HepG2 (cell line): ENCODE measurements around the gene ZMIZ1. TPM values are rescaled to one million over a fixed set of nuclear protein-coding genes. Genes with fewer than 3 reads are reported as not detected.

Experiments
- ATAC-seq: fragments of 200-7000 bp; cut with Tn5 transposase; 3 replicates; pipeline ENCODE4 v1.9.1; 2020; ENCODE audit warnings: mild to moderate bottlenecking, moderate library complexity
- BruUV-seq: library from RNA; stranded (reverse); fragments of 400-500 nt; replicated peaks from 2 replicates; lab custom pipeline; 2021; lab: Mats Ljungman, UMichigan
- CTCF ChIA-PET: fragments of 300-600 bp; formaldehyde crosslinking; extraction: SDS; loops from one replicate; lab custom pipeline; 2021; ENCODE audit warnings: low total read pairs, inconsistent platforms, low intra/inter-chr PET ratio; lab: Yijun Ruan, JAX
- POLR2A ChIA-PET: fragments of 350-600 bp; sonication (Branson Sonifier 250); formaldehyde crosslinking; loops from one replicate; lab custom pipeline; 2020; ENCODE audit warnings: antibody characterized with exemption, inconsistent platforms; lab: Yijun Ruan, JAX
- DNase-seq: peaks from one replicate; pipeline ENCODE4 v3.0.0-alpha.2; 2015; ENCODE audit warnings: low spot score
- FAIRE-seq: peaks from 3 replicates; lab custom pipeline; 2011; peaks lifted over from hg19 to GRCh38; lab: Jason Lieb, UNC
- H2AFZ ChIP-seq: one replicate; pipeline ENCODE4 v1.6.1; 2011; ENCODE audit warnings: low read length, inconsistent platforms
- H3K27ac ChIP-seq: fragments of 300-600 bp; 3 replicates; pipeline ENCODE4 v1.8.0; 2011; ENCODE audit warnings: mixed run types, mild to moderate bottlenecking, mixed read lengths, low read length, inconsistent platforms; ENCODE audit not compliant: insufficient read depth; ENCODE audit errors: extremely low read length
- H3K27me3 ChIP-seq, 2 experiments: fragments of 200-600 bp in 1 of 2; 2 replicates in 1 of 2; 3 replicates in 1 of 2; pipeline versions ENCODE4 v1.6.0 to v1.8.0; 2011; ENCODE audit warnings: low read length in 2 of 2, mild to moderate bottlenecking in 2 of 2, moderate library complexity in 2 of 2, inconsistent platforms in 1 of 2; ENCODE audit not compliant: insufficient read depth in 2 of 2, control insufficient read depth in 1 of 2
- H3K36me3 ChIP-seq, 2 experiments: fragments of 200-600 bp in 1 of 2; replicated peaks in 1 of 2; 2 replicates in 1 of 2; 3 replicates in 1 of 2; pipeline versions ENCODE4 v1.5.1 to v1.8.0; 2011; ENCODE audit warnings: low read length in 2 of 2, inconsistent platforms in 1 of 2; ENCODE audit not compliant: insufficient read depth in 2 of 2, control insufficient read depth in 1 of 2
- H3K4me1 ChIP-seq: 2 replicates; pipeline ENCODE4 v1.5.1; 2012; ENCODE audit warnings: low read length, inconsistent platforms; ENCODE audit not compliant: insufficient read depth
- H3K4me2 ChIP-seq: 2 replicates; pipeline ENCODE4 v1.6.0; 2011; ENCODE audit warnings: low read depth, low read length, inconsistent platforms
- H3K4me3 ChIP-seq, 3 experiments: fragments of 200-600 bp in 1 of 3; sonication (generic), shearing (Covaris generic) in 1 of 3; replicated peaks in 1 of 3; 2 replicates each; pipeline ENCODE4 v1.5.1; 2011 to 2016; ENCODE audit warnings: low read length in 3 of 3, inconsistent platforms in 2 of 3, low read depth in 2 of 3, mild to moderate bottlenecking in 2 of 3, control low read depth in 1 of 3, mixed read lengths in 1 of 3; ENCODE audit not compliant: insufficient read depth in 1 of 3
- H3K79me2 ChIP-seq: one replicate; pipeline ENCODE4 v1.6.1; 2011; ENCODE audit warnings: low read length, inconsistent platforms; ENCODE audit not compliant: insufficient read depth
- H3K9ac ChIP-seq: 2 replicates; pipeline ENCODE4 v1.6.0; 2011; ENCODE audit warnings: mild to moderate bottlenecking, low read depth, low read length, inconsistent platforms; ENCODE audit not compliant: insufficient read depth
- H3K9me3 ChIP-seq: 2 replicates; pipeline ENCODE4 v1.5.1; 2012; ENCODE audit warnings: mild to moderate bottlenecking, low read length
- H4K20me1 ChIP-seq: 2 replicates; pipeline ENCODE4 v1.6.0; 2011; ENCODE audit warnings: inconsistent platforms, mild to moderate bottlenecking, low read length, moderate library complexity; ENCODE audit not compliant: insufficient read depth
- CCAR2 ChIP-seq: fragments of 200-400 bp; formaldehyde crosslinking; optimal IDR thresholded peaks from 2 replicates; pipeline ENCODE3; 2018; ENCODE audit warnings: low read depth, mild to moderate bottlenecking, low read length, moderate library complexity
- E2F1 ChIP-seq: sonication (generic); formaldehyde crosslinking; IDR thresholded peaks from 2 replicates; pipeline ENCODE4 v1.5.0; 2020; ENCODE audit warnings: missing genetic modification reagents
- FOXK1 ChIP-seq: sonication (generic); formaldehyde crosslinking; IDR thresholded peaks from 2 replicates; pipeline ENCODE4 v1.4.0; 2020; ENCODE audit warnings: low read depth, missing genetic modification reagents, borderline replicate concordance
- PRMT3 ChIP-seq: sonication (generic); formaldehyde crosslinking; IDR thresholded peaks from 2 replicates; pipeline ENCODE4 v1.8.1; 2022; ENCODE audit warnings: low read depth, mild to moderate bottlenecking, moderate library complexity, missing genetic modification reagents, borderline replicate concordance
- RBM39 ChIP-seq: fragments of 200-400 bp; formaldehyde crosslinking; IDR thresholded peaks from one replicate; pipeline ENCODE4 v1.6.1; 2018; ENCODE audit warnings: antibody characterized with exemption, mild to moderate bottlenecking, low read depth, low read length; ENCODE audit not compliant: poor library complexity, severe bottlenecking
- ZBTB7A ChIP-seq: sonication (generic); formaldehyde crosslinking; IDR thresholded peaks from 2 replicates; pipeline ENCODE4 v1.8.0; 2022; ENCODE audit warnings: mild to moderate bottlenecking, missing genetic modification reagents
- ZFP36L1 ChIP-seq: sonication (generic); formaldehyde crosslinking; IDR thresholded peaks from 2 replicates; pipeline ENCODE4 v1.8.0; 2022; ENCODE audit warnings: mild to moderate bottlenecking, missing genetic modification reagents, moderate library complexity
- ZNF432 ChIP-seq: sonication (generic); formaldehyde crosslinking; IDR thresholded peaks from 2 replicates; pipeline ENCODE4 v1.5.0; 2020; ENCODE audit warnings: missing genetic modification reagents, mild to moderate bottlenecking, borderline replicate concordance
- ZNF446 ChIP-seq: sonication (generic); formaldehyde crosslinking; IDR thresholded peaks from 2 replicates; pipeline ENCODE4 v1.5.0; 2020; ENCODE audit warnings: mild to moderate bottlenecking, missing genetic modification reagents
- WGBS: methylation state at CpG from one replicate; pipeline ENCODE4 v1.1.6; 2017; ENCODE audit warnings: low lambda C conversion rate; 5-methylcytosine and 5-hydroxymethylcytosine counted together
- in situ Hi-C: cut with HindIII; loops from 2 replicates; pipeline ENCODE4 v1.10.0; 2017; ENCODE audit warnings: low pct_unique_long_range_greater_than_20kb; ENCODE audit not compliant: extremely low pct_ligation_motif_present
- intact Hi-C: fragments of 100-400 bp; cut with micrococcal nuclease; formaldehyde crosslinking; loops from one replicate; pipeline ENCODE4 v1.10.0; 2022; ENCODE audit not compliant: unreplicated experiment
- polyA plus RNA-seq, 8 experiments: library from polyadenylated mRNA; depleted of rRNA in 3 of 8; stranded (reverse) in 7 of 8; unstranded in 1 of 8; fragments of >200 nt; fragmentation: Illumina TruSeq in 4 of 8; extraction: Trizol in 4 of 8; gene quantifications; 2 replicates each; pipeline versions ENCODE4 v1.2.1 to v1.2.3, GENCODE V29; 2011 to 2016; ENCODE audit warnings: low read depth in 4 of 8, missing spikeins in 1 of 8, mixed read lengths in 1 of 8; ENCODE audit not compliant: insufficient read depth in 1 of 8
- total RNA-seq, 5 experiments: library from RNA; depleted of rRNA; stranded (reverse); fragments of >200 nt; fragmentation: Illumina TruSeq; extraction: Trizol; gene quantifications; 2 replicates each; pipeline ENCODE4 v1.2.3, GENCODE V29; 2016; ENCODE audit warnings: low read depth in 1 of 5

The ZMIZ1 gene
- total and polyA plus RNA-seq, 2 of the 13 experiments (the other 11 are each of a cell fraction or from before 2014, with no cell fraction given) = 5.3 to 10.2 TPM

- TF ChIP-seq RBM39 (no peak), PRMT3 (CRISPR knock-in tag) (no peak)
These were observed 178.0 kb downstream of the ZMIZ1 start (continued) for GRCh38 chr10:79246606-79247275.

DNA sequence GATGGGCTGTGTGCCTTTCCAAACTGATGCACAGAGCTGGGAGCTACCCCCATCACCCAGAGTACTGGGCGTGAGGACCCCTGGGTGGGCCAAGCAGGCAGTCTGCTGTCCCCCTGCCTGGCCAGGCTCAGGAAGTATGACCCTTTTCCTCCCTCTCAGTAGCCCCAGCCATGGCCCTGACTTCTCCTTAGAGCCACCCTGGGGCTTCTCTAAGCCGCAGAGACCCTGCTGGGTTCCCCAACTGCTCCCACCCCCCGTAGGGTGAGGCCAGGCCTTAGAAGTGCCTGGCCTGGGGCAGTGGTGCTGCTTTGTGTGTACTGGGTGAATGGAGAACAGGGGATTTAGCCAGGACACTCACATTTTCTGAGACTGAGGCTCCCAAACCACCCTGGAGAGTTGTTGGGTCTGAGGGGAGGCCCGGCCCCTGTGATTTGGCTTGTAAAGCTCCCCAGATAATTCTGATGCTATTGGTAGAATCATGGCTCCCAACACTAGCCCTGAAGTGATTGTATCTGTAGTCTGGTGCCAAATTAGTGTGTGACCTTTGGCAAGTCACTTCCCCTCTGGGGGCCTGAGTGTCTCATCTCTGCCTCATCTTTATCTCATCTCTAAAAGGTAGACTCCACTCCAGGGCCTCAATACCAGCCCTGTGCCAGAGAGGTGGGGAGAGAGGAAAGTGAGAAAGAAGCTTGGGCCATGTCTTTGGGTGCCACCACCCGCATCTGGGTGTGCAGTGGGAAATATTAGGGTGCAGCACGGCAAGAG, 178.8 kb downstream of the ZMIZ1 start:
- no TSS peak for BruUV-seq
- intact Hi-C loops = no loop called here
- H2AFZ ChIP-seq = no peak overlapping the region
- no peak overlapping the region for H3K27ac ChIP-seq
- DNase-seq (no peak), ATAC-seq (no peak), FAIRE-seq (no peak)
- TF ChIP-seq FOXK1 = no peak
- no peak for TF ChIP-seq ZNF446 (CRISPR knock-in tag)
- TF ChIP-seq ZFP36L1 (CRISPR knock-in tag) = no peak
- TF ChIP-seq CCAR2 = no peak
- no peak for TF ChIP-seq ZNF432 (CRISPR knock-in tag)
- no peak for TF ChIP-seq E2F1 (CRISPR knock-in tag)
- TF ChIP-seq ZBTB7A (CRISPR knock-in tag) = no peak
- no peaks in the 10 kb centered on the region for H3K27me3 ChIP-seq
- H3K9me3 ChIP-seq = no peaks in the 10 kb centered on the region
- peaks cover 15 to 37% of the 10 kb centered on the region in 2 experiments; a peak in 4 of 5 replicates for H3K36me3 ChIP-seq
- H3K79me2 ChIP-seq = peaks cover 2% of the 10 kb centered on the region
- in situ Hi-C loops = no loop called here
- peaks cover 45% of the 10 kb centered on the region; the same call in 1 of the 2 replicates for H4K20me1 ChIP-seq
- no peak overlapping the region for H3K4me2 ChIP-seq
- WGBS = 99% methylated on average over 4 of the region's 6 CpGs
- H3K4me3 ChIP-seq = no peak overlapping the region
- no peak overlapping the region for H3K9ac ChIP-seq
- H3K4me1 ChIP-seq = no peaks in the 10 kb centered on the region
- POLR2A ChIA-PET = no interaction called here
- CTCF ChIA-PET = no interaction called here
